Mesenchymal stem cell (in vitro differentiated cells and primary cell): Measurements from ENCODE around the gene ZNF524.

ENCODE experiments used
- DNase-seq: peaks from one replicate; pipeline ENCODE4 v3.0.0-alpha.2; 2013
- H2AFZ ChIP-seq: one replicate; pipeline ENCODE4 v1.6.1; 2013; ENCODE audit warnings: low read depth, mild to moderate bottlenecking, control low read depth, inconsistent platforms, low read length, moderate library complexity
- H2AK5ac ChIP-seq: 2 replicates; pipeline ENCODE4 v1.6.1; 2013; ENCODE audit warnings: low read length, moderate library complexity, mild to moderate bottlenecking, inconsistent platforms; ENCODE audit not compliant: severe bottlenecking
- H2BK120ac ChIP-seq: one replicate; pipeline ENCODE4 v1.6.1; 2013; ENCODE audit warnings: low read depth, mild to moderate bottlenecking, inconsistent platforms, low read length, moderate library complexity
- H2BK12ac ChIP-seq, 2 experiments: one replicate each; pipeline ENCODE4 v1.6.1; 2013; ENCODE audit warnings: inconsistent platforms in 2 of 2, low read length in 2 of 2, mild to moderate bottlenecking in 2 of 2, moderate library complexity in 2 of 2, control low read depth in 1 of 2
- H2BK15ac ChIP-seq: one replicate; pipeline ENCODE4 v1.6.1; 2013; ENCODE audit warnings: mild to moderate bottlenecking, low read depth, inconsistent platforms; ENCODE audit not compliant: poor library complexity, severe bottlenecking
- H2BK5ac ChIP-seq: 2 replicates; pipeline ENCODE4 v1.6.1; 2013; ENCODE audit warnings: low read depth, mild to moderate bottlenecking, low read length, control low read depth, inconsistent platforms; ENCODE audit not compliant: poor library complexity, severe bottlenecking
- H3K14ac ChIP-seq, 2 experiments: one replicate each; pipeline ENCODE4 v1.6.1; 2013; ENCODE audit warnings: inconsistent platforms in 2 of 2, low read length in 2 of 2, control low read depth in 1 of 2, mild to moderate bottlenecking in 1 of 2, moderate library complexity in 1 of 2
- H3K18ac ChIP-seq, 2 experiments: one replicate each; pipeline ENCODE4 v1.6.1; 2013; ENCODE audit warnings: inconsistent platforms in 2 of 2, low read length in 2 of 2, control low read depth in 1 of 2, low read depth in 1 of 2, mild to moderate bottlenecking in 1 of 2
- H3K23ac ChIP-seq, 2 experiments: one replicate each; pipeline ENCODE4 v1.6.1; 2013; ENCODE audit warnings: inconsistent platforms in 2 of 2, low read length in 2 of 2, mild to moderate bottlenecking in 2 of 2, moderate library complexity in 2 of 2, control low read depth in 1 of 2
- H3K27ac ChIP-seq: 2 replicates; pipeline ENCODE4 v1.5.1; 2013; ENCODE audit warnings: mild to moderate bottlenecking, moderate library complexity, low read length, control low read depth, inconsistent platforms; ENCODE audit not compliant: poor library complexity, severe bottlenecking
- H3K27me3 ChIP-seq, 2 experiments: 2 replicates each; pipeline versions ENCODE4 v1.6.1 to v1.7.0; 2013; ENCODE audit warnings: low read length in 2 of 2, mild to moderate bottlenecking in 2 of 2, moderate library complexity in 2 of 2, control low read depth in 1 of 2, inconsistent platforms in 1 of 2; ENCODE audit not compliant: control insufficient read depth in 1 of 2, insufficient read depth in 1 of 2
- H3K36me3 ChIP-seq, 2 experiments: 2 replicates each; pipeline versions ENCODE4 v1.6.1 to v1.7.0; 2013; ENCODE audit warnings: low read length in 2 of 2, control low read depth in 1 of 2, inconsistent platforms in 1 of 2, low read depth in 1 of 2, mild to moderate bottlenecking in 1 of 2; ENCODE audit not compliant: insufficient read depth in 2 of 2, control insufficient read depth in 1 of 2
- H3K4ac ChIP-seq, 2 experiments: one replicate each; pipeline ENCODE4 v1.6.1; 2013; ENCODE audit warnings: inconsistent platforms in 2 of 2, low read length in 2 of 2, mild to moderate bottlenecking in 2 of 2, moderate library complexity in 2 of 2, control low read depth in 1 of 2, low read depth in 1 of 2
- H3K4me1 ChIP-seq: 2 replicates; pipeline ENCODE4 v1.6.1; 2013; ENCODE audit warnings: low read depth, low read length, control low read depth; ENCODE audit not compliant: control insufficient read depth, insufficient read depth
- H3K4me2 ChIP-seq: 2 replicates; pipeline ENCODE4 v1.6.1; 2013; ENCODE audit warnings: low read length, mild to moderate bottlenecking, inconsistent platforms; ENCODE audit not compliant: poor library complexity, severe bottlenecking
- H3K4me3 ChIP-seq, 2 experiments: 2 replicates each; pipeline versions ENCODE4 v1.5.1 to v1.7.0; 2013; ENCODE audit warnings: low read length in 2 of 2, mild to moderate bottlenecking in 2 of 2, control low read depth in 1 of 2, low read depth in 1 of 2; ENCODE audit not compliant: insufficient read depth in 1 of 2
- H3K79me1 ChIP-seq: replicated peaks from 2 replicates; pipeline ENCODE4 v1.6.1; 2013; ENCODE audit warnings: mild to moderate bottlenecking, control low read depth, low read length, inconsistent platforms; ENCODE audit not compliant: poor library complexity, severe bottlenecking
- H3K9ac ChIP-seq: 2 replicates; pipeline ENCODE4 v1.7.0; 2013; ENCODE audit warnings: mild to moderate bottlenecking, low read length, moderate library complexity
- H3K9me3 ChIP-seq: 2 replicates; pipeline ENCODE4 v1.7.0; 2013; ENCODE audit warnings: mild to moderate bottlenecking, low read length; ENCODE audit not compliant: control insufficient read depth
- H4K8ac ChIP-seq: one replicate; pipeline ENCODE4 v1.6.1; 2013; ENCODE audit warnings: inconsistent platforms, mild to moderate bottlenecking, low read length, moderate library complexity
- H4K91ac ChIP-seq: one replicate; pipeline ENCODE4 v1.6.1; 2013; ENCODE audit warnings: mild to moderate bottlenecking, low read length, inconsistent platforms
- WGBS: methylation state at CpG from one replicate; pipeline ENCODE4 v1.1.7; 2013; ENCODE audit warnings: mixed read lengths; 5-methylcytosine and 5-hydroxymethylcytosine counted together

The ZNF524 gene

GRCh38 chr19:55598719-55599467, 1.2 kb upstream of the ZNF524 start:
- peak overlapping the region; percentile 60 for H3K27ac ChIP-seq
- no peak overlapping the region for H3K4me2 ChIP-seq
- H2BK5ac ChIP-seq: peak overlapping the region; percentile 97
- H3K9me3 ChIP-seq: no peaks in the 10 kb centered on the region
- WGBS: 7% methylated on average over 26 of the region's 26 CpGs
- peak overlapping the region; percentile 83 to 98 for H3K4ac ChIP-seq
- H3K4me1 ChIP-seq: peaks cover 15% of the 10 kb centered on the region
- no peak overlapping the region for H2BK15ac ChIP-seq
- H3K79me1 ChIP-seq: peaks cover 42% of the 10 kb centered on the region
- H3K14ac ChIP-seq: no peak overlapping the region
- peak overlapping the region; percentile 94 for H4K8ac ChIP-seq
- H2AFZ ChIP-seq: no peak overlapping the region
- peaks cover 29 to 49% of the 10 kb centered on the region in 2 experiments for H3K36me3 ChIP-seq
- H2BK12ac ChIP-seq: no peak overlapping the region
- peak overlapping the region; percentile 70 to 98 for H3K4me3 ChIP-seq
- H2BK120ac ChIP-seq: peak overlapping the region; percentile 97
- no peak overlapping the region for H3K23ac ChIP-seq
- peak overlapping the region; percentile 61 to 71 for H3K18ac ChIP-seq
- H3K27me3 ChIP-seq: no peaks in the 10 kb centered on the region
- peak overlapping the region; percentile 94 for H4K91ac ChIP-seq
- peak; percentile 97 for DNase-seq
- H2AK5ac ChIP-seq: peak overlapping the region; percentile 58
- H3K9ac ChIP-seq: peak overlapping the region; percentile 99

GRCh38 chr19:55599468-55599841, 633 bp upstream of the ZNF524 start, which contains the start of gene FIZ1:
FIZ1 (minus strand) TSS chr19:55599517; CDS start chr19:55597865, 1,652 bp downstream.
- Histone ChIP-seq H3K4me3 (peak within 1 kb of the TSS; percentile 80 to 98), H3K36me3 (peaks cover 28 to 47% of the 10 kb centered on the region in 2 experiments), H4K91ac (peak within 1 kb of the TSS; percentile 100), H2AK5ac (peak within 1 kb of the TSS; percentile 92), H4K8ac (peak within 1 kb of the TSS; percentile 99), H2AFZ (peak within 1 kb of the TSS; percentile 85), H3K14ac (peak within 1 kb of the TSS in 1 of 2 experiments; percentile 91), H2BK120ac (peak within 1 kb of the TSS; percentile 97), H3K27ac (peak within 1 kb of the TSS; percentile 97), H3K9me3 (no peaks in the 10 kb centered on the region), H2BK12ac (peak within 1 kb of the TSS; percentile 52 to 70), H3K79me1 (peaks cover 42% of the 10 kb centered on the region), H2BK5ac (peak within 1 kb of the TSS; percentile 97), H3K9ac (peak within 1 kb of the TSS; percentile 99), H3K27me3 (no peaks in the 10 kb centered on the region), H3K23ac (no peak within 1 kb of the TSS), H3K18ac (peak within 1 kb of the TSS; percentile 97 to 100), H3K4ac (peak within 1 kb of the TSS; percentile 96 to 98), H3K4me2 (peak within 1 kb of the TSS; percentile 86), H2BK15ac (peak within 1 kb of the TSS; percentile 99), H3K4me1 (peaks cover 15% of the 10 kb centered on the region)
- 0% methylated on average over 20 of the region's 23 CpGs for WGBS
- DNase-seq: peak; percentile 99

- Histone ChIP-seq H2BK15ac (peak overlapping the region; percentile 70), H2AK5ac (peak overlapping the region; percentile 11), H3K27me3 (no peaks in the 10 kb centered on the region), H3K18ac (peak overlapping the region; percentile 85 to 88), H4K8ac (peak overlapping the region; percentile 92), H3K4me2 (peak overlapping the region; percentile 86), H2BK5ac (peak overlapping the region; percentile 35), H3K9ac (peak overlapping the region; percentile 84), H3K23ac (peak overlapping the region in 1 of 2 experiments; percentile 73), H2AFZ (no peak overlapping the region), H3K4me3 (peak overlapping the region; percentile 80 to 87), H3K36me3 (peaks cover 17 to 36% of the 10 kb centered on the region in 2 experiments), H2BK12ac (peak overlapping the region; percentile 37 to 75), H3K4me1 (peaks cover 17% of the 10 kb centered on the region), H3K79me1 (peaks cover 40% of the 10 kb centered on the region), H3K14ac (peak overlapping the region in 1 of 2 experiments; percentile 87), H4K91ac (peak overlapping the region; percentile 95), H2BK120ac (peak overlapping the region; percentile 90), H3K9me3 (no peaks in the 10 kb centered on the region), H3K27ac (peak overlapping the region; percentile 41), H3K4ac (peak overlapping the region; percentile 73 to 99)
- DNase-seq: no peak
- WGBS: 45% methylated on average over 4 of the region's 15 CpGs
Observed at GRCh38 chr19:55600662-55601028, 557 bp downstream of the ZNF524 start.

- H3K9ac ChIP-seq: peak overlapping the region; percentile 84
- H2BK5ac ChIP-seq: no peak overlapping the region
- H3K79me1 ChIP-seq: peaks cover 38% of the 10 kb centered on the region
- 96% methylated on average over 4 of the region's 4 CpGs for WGBS
- H2BK120ac ChIP-seq: no peak overlapping the region
- peaks cover 13 to 32% of the 10 kb centered on the region in 2 experiments for H3K36me3 ChIP-seq
- H3K27me3 ChIP-seq: no peaks in the 10 kb centered on the region
- H2AFZ ChIP-seq: no peak overlapping the region
- no peaks in the 10 kb centered on the region for H3K9me3 ChIP-seq
- peak overlapping the region; percentile 86 for H3K4me2 ChIP-seq
- H3K4me3 ChIP-seq: peak overlapping the region in 1 of 2 experiments; percentile 87
- no peak overlapping the region for H3K14ac ChIP-seq
- H4K91ac ChIP-seq: peak overlapping the region; percentile 44
- peaks cover 17% of the 10 kb centered on the region for H3K4me1 ChIP-seq
- peak overlapping the region in 1 of 2 experiments; percentile 34 for H3K23ac ChIP-seq
- DNase-seq: no peak
- no peak overlapping the region for H3K18ac ChIP-seq
- peak overlapping the region; percentile 21 to 75 for H2BK12ac ChIP-seq
- H2BK15ac ChIP-seq: peak overlapping the region; percentile 70
- peak overlapping the region; percentile 11 for H2AK5ac ChIP-seq
- peak overlapping the region; percentile 5 for H4K8ac ChIP-seq
- peak overlapping the region; percentile 37 to 99 for H3K4ac ChIP-seq
- peak overlapping the region; percentile 41 for H3K27ac ChIP-seq
Observed at GRCh38 chr19:55601084-55601483, 996 bp downstream of the ZNF524 start.
